OCI-LY3 (cell line): ENCODE results near the gene PLXNB1.

Experiments
- EZH2phosphoT487 ChIP-seq: fragments of 200-600 bp; shearing (Covaris generic); IDR thresholded peaks from 2 replicates; pipeline ENCODE4 v1.6.1; 2018; ENCODE audit warnings: antibody characterized with exemption, mixed run types, low read depth
- TF ChIP-seq, protein P1 (sequence below): fragments of 200-600, 300-600 bp; sonication (generic); IDR thresholded peaks from 2 replicates; pipeline ENCODE4 v1.5.1; 2014; ENCODE audit warnings: antibody characterized with exemption, low read length, low read depth

DNA sequence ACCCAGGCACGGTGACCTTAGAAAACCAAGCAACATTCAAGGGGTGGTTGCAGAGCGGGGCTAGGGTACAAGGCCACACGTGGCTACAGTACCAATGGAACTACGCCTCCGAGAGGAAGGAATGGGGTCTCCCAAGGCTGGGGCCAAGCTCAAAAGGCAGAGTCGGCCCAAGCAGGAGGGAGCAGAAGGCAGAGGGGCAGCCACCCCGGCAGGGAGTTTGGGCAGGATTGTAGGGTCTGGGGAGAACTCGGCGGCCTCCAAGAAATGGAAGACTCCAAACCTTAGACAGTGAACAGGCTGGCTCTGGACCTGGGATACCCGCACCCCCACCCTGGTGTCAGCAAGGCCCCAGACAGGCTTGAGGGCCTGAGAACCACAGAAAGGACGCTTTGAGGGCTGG lies 45.3 kb upstream of the PLXNB1 start:
- TF ChIP-seq, protein P1, sequence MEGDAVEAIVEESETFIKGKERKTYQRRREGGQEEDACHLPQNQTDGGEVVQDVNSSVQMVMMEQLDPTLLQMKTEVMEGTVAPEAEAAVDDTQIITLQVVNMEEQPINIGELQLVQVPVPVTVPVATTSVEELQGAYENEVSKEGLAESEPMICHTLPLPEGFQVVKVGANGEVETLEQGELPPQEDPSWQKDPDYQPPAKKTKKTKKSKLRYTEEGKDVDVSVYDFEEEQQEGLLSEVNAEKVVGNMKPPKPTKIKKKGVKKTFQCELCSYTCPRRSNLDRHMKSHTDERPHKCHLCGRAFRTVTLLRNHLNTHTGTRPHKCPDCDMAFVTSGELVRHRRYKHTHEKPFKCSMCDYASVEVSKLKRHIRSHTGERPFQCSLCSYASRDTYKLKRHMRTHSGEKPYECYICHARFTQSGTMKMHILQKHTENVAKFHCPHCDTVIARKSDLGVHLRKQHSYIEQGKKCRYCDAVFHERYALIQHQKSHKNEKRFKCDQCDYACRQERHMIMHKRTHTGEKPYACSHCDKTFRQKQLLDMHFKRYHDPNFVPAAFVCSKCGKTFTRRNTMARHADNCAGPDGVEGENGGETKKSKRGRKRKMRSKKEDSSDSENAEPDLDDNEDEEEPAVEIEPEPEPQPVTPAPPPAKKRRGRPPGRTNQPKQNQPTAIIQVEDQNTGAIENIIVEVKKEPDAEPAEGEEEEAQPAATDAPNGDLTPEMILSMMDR = no peak
- no peak for TF ChIP-seq EZH2phosphoT487
